ENCODE measurements around the gene IGFL4.

- TF ChIP-seq CTCF (conservative IDR thresholded peaks at IDR 0.05) (no peak), ZFX (IDR thresholded peaks at IDR 0.05) (no peak)
Measured at GRCh38 chr19:46035986-46036743, 4.6 kb downstream of the IGFL4 start.
